A673 (cell line): ENCODE measurements around the gene PLAC9.

ENCODE experiments used
- EZH2 ChIP-seq: fragments of 200-600 bp; sonication (generic); IDR thresholded peaks from 2 replicates; pipeline ENCODE4 v1.6.1; 2017; ENCODE audit warnings: borderline replicate concordance, low read depth, mild to moderate bottlenecking, mixed read lengths, antibody characterized with exemption, low read length; ENCODE audit not compliant: poor library complexity, severe bottlenecking
- TF ChIP-seq, protein P1 (sequence below): fragments of 300-800, 200-600 bp; sonication (generic); conservative IDR thresholded peaks from 2 replicates; pipeline ENCODE4 v1.5.1; 2017; ENCODE audit warnings: low read depth, mild to moderate bottlenecking, antibody characterized with exemption, low read length, moderate library complexity, mixed read lengths

- TF ChIP-seq, protein P1, sequence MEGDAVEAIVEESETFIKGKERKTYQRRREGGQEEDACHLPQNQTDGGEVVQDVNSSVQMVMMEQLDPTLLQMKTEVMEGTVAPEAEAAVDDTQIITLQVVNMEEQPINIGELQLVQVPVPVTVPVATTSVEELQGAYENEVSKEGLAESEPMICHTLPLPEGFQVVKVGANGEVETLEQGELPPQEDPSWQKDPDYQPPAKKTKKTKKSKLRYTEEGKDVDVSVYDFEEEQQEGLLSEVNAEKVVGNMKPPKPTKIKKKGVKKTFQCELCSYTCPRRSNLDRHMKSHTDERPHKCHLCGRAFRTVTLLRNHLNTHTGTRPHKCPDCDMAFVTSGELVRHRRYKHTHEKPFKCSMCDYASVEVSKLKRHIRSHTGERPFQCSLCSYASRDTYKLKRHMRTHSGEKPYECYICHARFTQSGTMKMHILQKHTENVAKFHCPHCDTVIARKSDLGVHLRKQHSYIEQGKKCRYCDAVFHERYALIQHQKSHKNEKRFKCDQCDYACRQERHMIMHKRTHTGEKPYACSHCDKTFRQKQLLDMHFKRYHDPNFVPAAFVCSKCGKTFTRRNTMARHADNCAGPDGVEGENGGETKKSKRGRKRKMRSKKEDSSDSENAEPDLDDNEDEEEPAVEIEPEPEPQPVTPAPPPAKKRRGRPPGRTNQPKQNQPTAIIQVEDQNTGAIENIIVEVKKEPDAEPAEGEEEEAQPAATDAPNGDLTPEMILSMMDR: no peak
- TF ChIP-seq EZH2: no peak
Observed at GRCh38 chr10:80137031-80137862, 4.7 kb downstream of the PLAC9 start.
